CD14-positive monocyte (primary cell): ENCODE measurements around the gene RASA4. TPM values are rescaled to one million over a fixed set of nuclear protein-coding genes. Genes with fewer than 3 reads are reported as not detected.
"Not testable (repeated sequence)": the region's sequence is repeated elsewhere in the genome, so short reads cannot be mapped to it uniquely, and the experiment has no call there.

Experiments
- DNase-seq, 3 donors: peaks; one replicate each; pipeline ENCODE4 v3.0.0-alpha.2; 2011 to 2022
- H2AFZ ChIP-seq: 2 replicates; pipeline ENCODE4 v1.6.0; 2012; ENCODE audit warnings: mild to moderate bottlenecking, low read depth, low read length, inconsistent platforms; ENCODE audit not compliant: insufficient read depth, poor library complexity, severe bottlenecking
- H3K27ac ChIP-seq, 2 donors: 1 replicate in 1 of 2; 2 replicates in 1 of 2; pipeline ENCODE4 v1.5.1; 2012 to 2013; ENCODE audit warnings: low read length in 2 of 2, control low read depth in 1 of 2, inconsistent platforms in 1 of 2, low read depth in 1 of 2, mild to moderate bottlenecking in 1 of 2
- H3K27me3 ChIP-seq, 2 donors: one replicate each; pipeline versions ENCODE4 v1.6.0 to v1.6.1; 2011 to 2013; ENCODE audit warnings: low read length in 2 of 2; ENCODE audit not compliant: control insufficient read depth in 2 of 2, insufficient read depth in 2 of 2
- H3K36me3 ChIP-seq, 2 donors: replicated peaks in 1 of 2; 1 replicate in 1 of 2; 2 replicates in 1 of 2; pipeline versions ENCODE4 v1.5.1 to v1.6.1; 2012 to 2013; ENCODE audit warnings: low read length in 2 of 2, control low read depth in 1 of 2, inconsistent platforms in 1 of 2, mild to moderate bottlenecking in 1 of 2; ENCODE audit not compliant: insufficient read depth in 2 of 2, control insufficient read depth in 1 of 2
- H3K4me1 ChIP-seq, 2 donors: 1 replicate in 1 of 2; 2 replicates in 1 of 2; pipeline versions ENCODE4 v1.5.1 to v1.6.1; 2012 to 2013; ENCODE audit warnings: low read length in 2 of 2, control low read depth in 1 of 2, inconsistent platforms in 1 of 2, mild to moderate bottlenecking in 1 of 2, moderate library complexity in 1 of 2; ENCODE audit not compliant: insufficient read depth in 2 of 2, control insufficient read depth in 1 of 2
- H3K4me2 ChIP-seq: replicated peaks from 2 replicates; pipeline ENCODE3; 2012; ENCODE audit warnings: low read length, moderate library complexity, mild to moderate bottlenecking; ENCODE audit not compliant: poor library complexity, severe bottlenecking; ENCODE audit errors: extremely low read depth
- H3K4me3 ChIP-seq, 3 experiments: fragments of 200-600 bp in 1 of 3; sonication (generic) in 1 of 3; replicated peaks in 1 of 3; 1 replicate in 2 of 3; 2 replicates in 1 of 3; pipeline ENCODE4 v1.5.1; 2011 to 2013; ENCODE audit warnings: low read length in 3 of 3, mild to moderate bottlenecking in 3 of 3, control low read depth in 2 of 3, low read depth in 2 of 3, inconsistent platforms in 1 of 3, moderate library complexity in 1 of 3
- H3K79me2 ChIP-seq: 2 replicates; pipeline ENCODE4 v1.6.0; 2012; ENCODE audit warnings: mild to moderate bottlenecking, control low read depth, inconsistent platforms, low read length, moderate library complexity; ENCODE audit not compliant: insufficient read depth
- H3K9ac ChIP-seq: 2 replicates; pipeline ENCODE4 v1.6.0; 2017; ENCODE audit warnings: low read length, mild to moderate bottlenecking; ENCODE audit not compliant: insufficient read depth, poor library complexity, severe bottlenecking
- H3K9me3 ChIP-seq, 2 donors: replicated peaks in 1 of 2; 1 replicate in 1 of 2; 2 replicates in 1 of 2; pipeline versions ENCODE4 v1.5.1 to v1.6.1; 2012 to 2013; ENCODE audit warnings: low read length in 2 of 2, control low read depth in 1 of 2; ENCODE audit not compliant: control insufficient read depth in 1 of 2, insufficient read depth in 1 of 2
- H4K20me1 ChIP-seq: 2 replicates; pipeline ENCODE4 v1.6.0; 2012; ENCODE audit warnings: mild to moderate bottlenecking, low read length, control low read depth, moderate library complexity; ENCODE audit not compliant: insufficient read depth
- H3K27ac Mint-ChIP-seq, 7 donors: one replicate each; pipeline ENCODE4 v1.8.0; 2020; ENCODE audit warnings: mild to moderate bottlenecking in 7 of 7, mixed read lengths in 7 of 7, moderate library complexity in 6 of 7, inconsistent platforms in 2 of 7
- H3K27me3 Mint-ChIP-seq, 3 donors: one replicate each; pipeline ENCODE4 v1.8.0; 2021 to 2022; ENCODE audit warnings: low read depth in 3 of 3, mild to moderate bottlenecking in 3 of 3, mixed read lengths in 3 of 3, moderate library complexity in 3 of 3, inconsistent platforms in 1 of 3
- H3K36me3 Mint-ChIP-seq, 2 donors: one replicate each; pipeline ENCODE4 v1.8.0; 2020; ENCODE audit warnings: mixed read lengths in 2 of 2, inconsistent platforms in 1 of 2, mild to moderate bottlenecking in 1 of 2
- H3K4me1 Mint-ChIP-seq: one replicate; pipeline ENCODE4 v1.8.0; 2020; ENCODE audit warnings: mild to moderate bottlenecking, mixed read lengths
- H3K4me3 Mint-ChIP-seq, 2 donors: one replicate each; pipeline ENCODE4 v1.8.0; 2020; ENCODE audit warnings: mild to moderate bottlenecking in 2 of 2, mixed read lengths in 2 of 2, moderate library complexity in 1 of 2
- H3K9me3 Mint-ChIP-seq, 7 donors: one replicate each; pipeline ENCODE4 v1.8.0; 2020 to 2022; ENCODE audit warnings: mixed read lengths in 7 of 7, mild to moderate bottlenecking in 6 of 7, moderate library complexity in 6 of 7, inconsistent platforms in 2 of 7
- WGBS: methylation state at CpG from one replicate; pipeline ENCODE4 v1.1.5; 2013; ENCODE audit warnings: missing lambda C conversion rate; ENCODE audit not compliant: insufficient coverage; 5-methylcytosine and 5-hydroxymethylcytosine counted together
- intact Hi-C, 2 donors: fragments of 100-400 bp; cut with micrococcal nuclease; formaldehyde crosslinking; loops; one replicate each; pipeline versions ENCODE4 v1.15.0 to v1.15.1; 2023
- polyA plus RNA-seq, 3 donors: library from polyadenylated mRNA; depleted of rRNA in 1 of 3; unstranded in 2 of 3; stranded (reverse) in 1 of 3; fragments of 300-500 nt in 2 of 3; fragments of >200 nt in 1 of 3; fragmentation: Illumina TruSeq in 2 of 3; gene quantifications; 1 replicate in 2 of 3; 2 replicates in 1 of 3; pipeline ENCODE4 v1.2.3, GENCODE V29; 2012 to 2021
- small RNA-seq: library from RNA; depleted of rRNA; stranded (forward); fragments of <200 nt; gene quantifications from one replicate; pipeline ENCODE3, GENCODE V24; 2012; ENCODE audit warnings: low read depth; ENCODE audit not compliant: insufficient read length

RASA4 gene
- polyA plus RNA-seq, 3 donors: 13.9 to 64.5 (median 18.6) TPM

GRCh38 chr7:102524803-102525202 is 91.8 kb downstream of the RASA4 start:
- WGBS: no CpG with 5 or more reads among the region's 2 CpGs

More at GRCh38 chr7:102524803-102525202, 91.8 kb downstream of the RASA4 start:
- H3K9me3 ChIP-seq, H3K27ac ChIP-seq, DNase-seq, H3K27me3 ChIP-seq, H4K20me1 ChIP-seq, H3K4me3 ChIP-seq, H3K27me3 Mint-ChIP-seq, H3K36me3 Mint-ChIP-seq, H3K4me1 ChIP-seq, H3K27ac Mint-ChIP-seq, H2AFZ ChIP-seq, H3K4me1 Mint-ChIP-seq, H3K36me3 ChIP-seq, H3K4me2 ChIP-seq, H3K9me3 Mint-ChIP-seq, H3K9ac ChIP-seq, H3K79me2 ChIP-seq, H3K4me3 Mint-ChIP-seq, intact Hi-C loops: not testable (repeated sequence)

Small RNA genes within 50 kb of the gene (small RNA-seq; reads per million reads assigned to genes)
- not detected for gene UPK3BL1

Other genes with a start within 250 kb of the RASA4 start
- gene PRKRIP1, start 220.4 kb downstream of the RASA4 start, polyA plus RNA-seq: 10 to 100 TPM in 1 of 3 donors, 1 to 10 TPM in 2; 6.6 to 27.0 (median 7.4) TPM
- 10 to 100 TPM; 27.5 to 50.0 (median 38.2) TPM for gene ORAI2, start 183.2 kb downstream of the RASA4 start, polyA plus RNA-seq
- 10 to 100 TPM in 1 of 3 donors, 1 to 10 TPM in 2; 2.9 to 11.8 (median 9.7) TPM for gene ALKBH4, start 151.9 kb downstream of the RASA4 start, polyA plus RNA-seq
- 10 to 100 TPM in 1 of 3 donors, 1 to 10 TPM in 2; 5.4 to 10.7 (median 6.1) TPM for gene LRWD1, start 151.8 kb downstream of the RASA4 start, polyA plus RNA-seq
- 100 to 1,000 TPM in 1 of 3 donors, 10 to 100 TPM in 2; 65.7 to 104 (median 85.0) TPM for gene POLR2J, start 137.8 kb downstream of the RASA4 start, polyA plus RNA-seq
- gene RASA4B, start 99.0 kb downstream of the RASA4 start, polyA plus RNA-seq: 10 to 100 TPM in 2 of 3 donors, 1 to 10 TPM in 1; 6.3 to 24.1 (median 20.1) TPM
- 10 to 100 TPM in 1 of 3 donors, under 1 TPM in 2; 0.30 to 94.8 (median 0.39) TPM for gene UPK3BL2, start 73.1 kb downstream of the RASA4 start, polyA plus RNA-seq
- gene SPDYE2, start 65.5 kb downstream of the RASA4 start, polyA plus RNA-seq: not detected
- 100 to 1,000 TPM in 1 of 3 donors, 10 to 100 TPM in 2; 24.4 to 133 (median 24.9) TPM for gene POLR2J3, start 44.2 kb downstream of the RASA4 start, polyA plus RNA-seq
- gene UPK3BL1, start 26.0 kb upstream of the RASA4 start, polyA plus RNA-seq: 100 to 1,000 TPM in 1 of 3 donors, 10 to 100 TPM in 2; 19.6 to 101 (median 21.6) TPM
- not detected for gene SPDYE2B, start 33.6 kb upstream of the RASA4 start, polyA plus RNA-seq
- gene POLR2J2, start 54.9 kb upstream of the RASA4 start, polyA plus RNA-seq: 1 to 10 TPM; 1.1 to 5.5 (median 1.2) TPM
- gene FAM185A, start 132.2 kb upstream of the RASA4 start, polyA plus RNA-seq: 1 to 10 TPM; 2.5 to 6.8 (median 4.8) TPM